ENCODE data around the gene PRKCD. TPM values are rescaled to one million over a fixed set of nuclear protein-coding genes. Genes with fewer than 3 reads are reported as not detected.

PRKCD gene
- total RNA-seq, 1 experiment from 2014 or later, result 34.3 TPM

DNA sequence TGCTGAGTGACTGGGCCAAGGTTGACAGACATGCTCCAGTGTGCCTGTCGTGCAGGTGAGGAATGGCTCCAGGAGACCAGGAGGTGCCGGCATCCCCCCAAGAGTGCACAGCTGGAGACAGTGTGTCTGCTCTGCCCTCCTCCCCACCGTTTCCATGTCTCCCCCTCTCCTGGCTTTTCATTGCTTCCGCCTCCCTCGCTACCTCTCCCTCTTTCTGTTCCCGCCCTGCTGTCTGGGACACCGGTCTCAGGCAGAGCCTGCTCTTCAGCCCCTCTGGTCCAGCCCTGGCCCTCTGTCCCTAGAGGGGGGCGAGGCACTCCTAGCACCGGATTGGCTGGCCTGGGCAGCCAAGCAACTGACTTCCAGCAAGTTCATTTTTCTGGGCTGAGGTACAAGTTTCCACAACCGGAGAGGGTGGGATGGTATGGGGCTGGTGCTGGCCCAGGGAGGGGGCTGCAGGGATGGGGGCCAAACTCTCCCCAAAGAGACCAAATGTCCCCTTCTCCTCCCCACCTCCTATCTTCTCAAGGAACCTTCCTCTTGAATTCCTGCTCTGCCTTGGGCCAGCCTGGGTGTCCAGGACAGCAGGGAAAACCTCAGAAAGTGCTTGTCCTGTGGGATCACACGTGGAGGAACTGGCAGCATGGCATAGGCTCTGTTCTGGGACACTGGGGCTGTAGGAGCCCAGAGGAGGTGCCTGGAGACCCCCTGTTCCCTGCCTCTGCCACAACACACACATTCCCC, 32.6 kb downstream of the PRKCD start:
- Histone ChIP-seq H3K4me1 (replicated peaks; ENCODE audit: insufficient read depth) (peaks cover 8% of the 10 kb centered on the region), H2AFZ (no peak overlapping the region), H3K9me3 (ENCODE audit: insufficient read depth, low read depth) (no peaks in the 10 kb centered on the region), H3K27me3 (ENCODE audit: insufficient read depth, low read depth) (no peaks in the 10 kb centered on the region), H3K9me2 (ENCODE audit: insufficient read depth) (no peaks in the 10 kb centered on the region), H3K4me3 (no peak overlapping the region), H4K20me1 (ENCODE audit: insufficient read depth) (no peaks in the 10 kb centered on the region), H3F3A (ENCODE audit: insufficient read depth, low read depth) (no peaks in the 10 kb centered on the region), H3K27ac (no peak overlapping the region), H3K79me2 (ENCODE audit: low read depth) (no peaks in the 10 kb centered on the region), H3K4me2 (no peak overlapping the region), H3K36me3 (ENCODE audit: low read depth) (no peaks in the 10 kb centered on the region)
- no peak for TF ChIP-seq EZH2 (IDR thresholded peaks at IDR 0.05; ENCODE audit: low read depth)
- TF ChIP-seq, protein P1, sequence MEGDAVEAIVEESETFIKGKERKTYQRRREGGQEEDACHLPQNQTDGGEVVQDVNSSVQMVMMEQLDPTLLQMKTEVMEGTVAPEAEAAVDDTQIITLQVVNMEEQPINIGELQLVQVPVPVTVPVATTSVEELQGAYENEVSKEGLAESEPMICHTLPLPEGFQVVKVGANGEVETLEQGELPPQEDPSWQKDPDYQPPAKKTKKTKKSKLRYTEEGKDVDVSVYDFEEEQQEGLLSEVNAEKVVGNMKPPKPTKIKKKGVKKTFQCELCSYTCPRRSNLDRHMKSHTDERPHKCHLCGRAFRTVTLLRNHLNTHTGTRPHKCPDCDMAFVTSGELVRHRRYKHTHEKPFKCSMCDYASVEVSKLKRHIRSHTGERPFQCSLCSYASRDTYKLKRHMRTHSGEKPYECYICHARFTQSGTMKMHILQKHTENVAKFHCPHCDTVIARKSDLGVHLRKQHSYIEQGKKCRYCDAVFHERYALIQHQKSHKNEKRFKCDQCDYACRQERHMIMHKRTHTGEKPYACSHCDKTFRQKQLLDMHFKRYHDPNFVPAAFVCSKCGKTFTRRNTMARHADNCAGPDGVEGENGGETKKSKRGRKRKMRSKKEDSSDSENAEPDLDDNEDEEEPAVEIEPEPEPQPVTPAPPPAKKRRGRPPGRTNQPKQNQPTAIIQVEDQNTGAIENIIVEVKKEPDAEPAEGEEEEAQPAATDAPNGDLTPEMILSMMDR (conservative IDR thresholded peaks at IDR 0.05), result no peak
- POLR2A ChIA-PET (ENCODE audit: unreplicated experiment), result no interaction called here
- CTCF ChIA-PET, result interaction anchor here (0.6 kb wide), 1 partner anchor 38 kb away, joined by 4 read pairs; no protein-coding TSS in a partner anchor
- no TSS peak for BruUV-seq (replicated peaks)
- intact Hi-C loops (cut with micrococcal nuclease; ENCODE audit: unreplicated experiment), result loop anchor here (1.0 to 10.0 kb wide), 2 partner anchors 63 to 521 kb away; partner anchors contain the start of gene RFT1
- no peak for DNase-seq

DNA sequence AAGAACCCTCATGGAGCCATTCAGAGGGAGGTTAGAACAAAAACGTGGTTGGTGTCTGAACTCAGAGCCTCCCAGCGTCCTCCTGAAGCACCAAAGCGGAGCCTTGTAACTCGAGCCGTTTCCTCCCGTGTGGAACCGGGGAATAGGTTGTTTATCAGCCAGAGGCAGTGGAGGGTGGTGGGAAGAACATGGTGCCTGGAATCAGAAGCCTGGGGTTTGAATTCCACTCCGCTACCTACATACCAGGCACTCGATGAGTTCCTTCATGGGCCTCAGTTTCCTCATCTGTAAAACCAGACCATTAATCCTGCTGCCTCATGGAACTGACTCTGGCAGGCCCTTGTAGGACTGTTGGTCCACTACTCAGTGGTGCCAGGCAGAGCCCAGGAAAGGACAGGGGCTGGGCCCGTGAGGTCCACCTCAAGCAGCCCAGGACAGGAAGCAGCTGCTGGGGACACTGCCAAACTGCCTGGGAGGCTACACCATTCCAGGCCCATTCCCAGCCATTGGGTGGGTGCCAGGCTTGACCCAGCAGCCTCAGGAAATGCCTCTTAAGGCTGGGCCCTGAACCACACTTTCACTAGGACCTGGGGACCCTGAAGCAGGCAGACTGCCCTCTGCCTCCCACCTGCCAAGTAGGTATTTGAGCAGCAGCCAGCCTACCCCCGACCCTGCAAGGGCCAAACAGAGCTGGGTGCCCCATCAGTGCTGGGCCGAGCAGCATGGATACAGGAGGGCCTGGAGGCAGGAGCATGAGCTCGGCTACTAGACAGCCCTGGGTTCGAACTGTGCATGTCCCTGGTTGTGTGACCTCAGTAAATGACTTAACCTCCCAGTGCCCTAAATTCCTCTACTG, 33.4 kb downstream of the PRKCD start:
- Histone ChIP-seq H3K79me2 (ENCODE audit: low read depth) (no peaks in the 10 kb centered on the region), H3K9me2 (ENCODE audit: insufficient read depth) (no peaks in the 10 kb centered on the region), H3K4me3 (no peak overlapping the region), H3K27me3 (ENCODE audit: insufficient read depth, low read depth) (no peaks in the 10 kb centered on the region), H3K9me3 (ENCODE audit: insufficient read depth, low read depth) (no peaks in the 10 kb centered on the region), H3K36me3 (ENCODE audit: low read depth) (no peaks in the 10 kb centered on the region), H3K4me2 (no peak overlapping the region), H2AFZ (no peak overlapping the region), H3K27ac (no peak overlapping the region), H4K20me1 (ENCODE audit: insufficient read depth) (no peaks in the 10 kb centered on the region), H3K4me1 (replicated peaks; ENCODE audit: insufficient read depth) (peaks cover 8% of the 10 kb centered on the region), H3F3A (ENCODE audit: insufficient read depth, low read depth) (no peaks in the 10 kb centered on the region)
- ChIA-PET POLR2A (ENCODE audit: unreplicated experiment) (no interaction called here), CTCF (interaction anchor here (0.5 to 0.7 kb wide), 2 partner anchors 61 to 62 kb away, joined by 3 read pairs; no protein-coding TSS in a partner anchor)
- TF ChIP-seq, protein P1 (conservative IDR thresholded peaks at IDR 0.05), result no peak
- no peak for TF ChIP-seq EZH2 (IDR thresholded peaks at IDR 0.05; ENCODE audit: low read depth)
- BruUV-seq (replicated peaks), result no TSS peak
- intact Hi-C loops (cut with micrococcal nuclease; ENCODE audit: unreplicated experiment), result loop anchor here (1.0 to 10.0 kb wide), 2 partner anchors 64 to 520 kb away; partner anchors contain the start of gene RFT1
- no peak for DNase-seq

DNA sequence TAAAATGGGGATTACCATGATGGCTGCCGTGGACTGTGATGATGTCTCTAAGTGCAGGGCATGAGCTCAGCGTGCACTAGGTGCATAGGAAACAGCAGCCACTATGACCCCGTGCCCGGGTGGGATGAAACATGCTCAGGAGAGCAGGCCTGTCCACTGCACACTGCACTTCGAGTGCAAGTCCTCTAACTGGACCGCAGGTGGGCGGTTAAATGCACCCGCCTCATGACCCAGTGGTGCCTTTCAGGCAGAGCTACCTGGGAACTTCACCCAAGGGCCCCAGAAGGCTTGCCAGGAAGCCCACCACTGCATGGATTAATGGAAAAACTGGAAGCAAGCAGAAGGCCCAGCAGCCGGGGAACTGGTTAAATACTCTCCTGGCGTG, 34.0 kb downstream of the PRKCD start:
- no peaks in the 10 kb centered on the region for H3K79me2 ChIP-seq (ENCODE audit: low read depth)
- no peak for DNase-seq
- ChIA-PET CTCF (interaction anchor here (0.5 to 0.7 kb wide), 2 partner anchors 62 kb away, joined by 3 read pairs; no protein-coding TSS in a partner anchor), POLR2A (ENCODE audit: unreplicated experiment) (no interaction called here)
- no peak overlapping the region for H3K27ac ChIP-seq
- BruUV-seq (replicated peaks), result no TSS peak
- no peaks in the 10 kb centered on the region for H3K9me2 ChIP-seq (ENCODE audit: insufficient read depth)
- peaks cover 8% of the 10 kb centered on the region for H3K4me1 ChIP-seq (replicated peaks; ENCODE audit: insufficient read depth)
- no peaks in the 10 kb centered on the region for H3K36me3 ChIP-seq (ENCODE audit: low read depth)
- no peak overlapping the region for H3K4me3 ChIP-seq
- no peak overlapping the region for H2AFZ ChIP-seq
- H3K9me3 ChIP-seq (ENCODE audit: insufficient read depth, low read depth), result no peaks in the 10 kb centered on the region
- no peaks in the 10 kb centered on the region for H4K20me1 ChIP-seq (ENCODE audit: insufficient read depth)
- H3K4me2 ChIP-seq, result no peak overlapping the region
- TF ChIP-seq EZH2 (IDR thresholded peaks at IDR 0.05; ENCODE audit: low read depth), result no peak
- TF ChIP-seq, protein P1 (conservative IDR thresholded peaks at IDR 0.05), result no peak
- H3F3A ChIP-seq (ENCODE audit: insufficient read depth, low read depth), result no peaks in the 10 kb centered on the region
- intact Hi-C loops (cut with micrococcal nuclease; ENCODE audit: unreplicated experiment), result loop anchor here (10.0 kb wide), 1 partner anchor 520 kb away; no protein-coding TSS in a partner anchor
- H3K27me3 ChIP-seq (ENCODE audit: insufficient read depth, low read depth), result no peaks in the 10 kb centered on the region
